ENCODE measurements around the gene OR4C5.
"Not testable (repeated sequence)": the region's sequence is repeated elsewhere in the genome, so short reads cannot be mapped to it uniquely, and the experiment has no call there.

GRCh38 chr11:48319813-48320212, 46.5 kb downstream of the OR4C5 start:
- not testable (repeated sequence) for TF ChIP-seq CTCF (IDR thresholded peaks at IDR 0.05); POLR2AphosphoS5 (IDR thresholded peaks at IDR 0.05; ENCODE audit: low read depth, low read length); TCF7L2 (IDR thresholded peaks at IDR 0.05; ENCODE audit: low read depth, low read length); SIN3A (IDR thresholded peaks at IDR 0.05; ENCODE audit: borderline replicate concordance, insufficient read depth, low read depth, low read length)

Measured in Panc1 (cell line).